Activated naive CD4-positive, alpha-beta T cell (primary cell): ENCODE data around the gene FAM124B.

ENCODE experiments used
- DNase-seq, 4 experiments: peaks; one replicate each; lab custom pipeline; 2025; lab: John Stamatoyannopoulos, UW

Gene FAM124B, protein sequence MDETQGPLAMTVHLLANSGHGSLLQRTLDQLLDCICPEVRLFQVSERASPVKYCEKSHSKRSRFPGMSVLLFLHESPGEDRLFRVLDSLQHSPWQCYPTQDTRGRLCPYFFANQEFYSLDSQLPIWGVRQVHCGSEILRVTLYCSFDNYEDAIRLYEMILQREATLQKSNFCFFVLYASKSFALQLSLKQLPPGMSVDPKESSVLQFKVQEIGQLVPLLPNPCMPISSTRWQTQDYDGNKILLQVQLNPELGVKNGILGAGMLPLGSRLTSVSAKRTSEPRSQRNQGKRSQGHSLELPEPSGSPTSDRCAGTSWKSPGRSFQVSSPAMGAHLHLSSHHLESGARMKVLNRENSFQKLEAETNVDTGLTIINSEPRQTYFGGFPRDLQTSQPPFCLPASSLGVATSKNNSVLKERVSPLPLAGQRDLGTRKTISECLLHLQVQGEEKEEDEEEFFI

GRCh38 chr2:224401641-224402342 lies at the start of gene FAM124B:
Gene FAM124B (minus strand): TSS chr2:224402107. CDS start chr2:224401768, 339 bp downstream.
- no peak for DNase-seq

DNA sequence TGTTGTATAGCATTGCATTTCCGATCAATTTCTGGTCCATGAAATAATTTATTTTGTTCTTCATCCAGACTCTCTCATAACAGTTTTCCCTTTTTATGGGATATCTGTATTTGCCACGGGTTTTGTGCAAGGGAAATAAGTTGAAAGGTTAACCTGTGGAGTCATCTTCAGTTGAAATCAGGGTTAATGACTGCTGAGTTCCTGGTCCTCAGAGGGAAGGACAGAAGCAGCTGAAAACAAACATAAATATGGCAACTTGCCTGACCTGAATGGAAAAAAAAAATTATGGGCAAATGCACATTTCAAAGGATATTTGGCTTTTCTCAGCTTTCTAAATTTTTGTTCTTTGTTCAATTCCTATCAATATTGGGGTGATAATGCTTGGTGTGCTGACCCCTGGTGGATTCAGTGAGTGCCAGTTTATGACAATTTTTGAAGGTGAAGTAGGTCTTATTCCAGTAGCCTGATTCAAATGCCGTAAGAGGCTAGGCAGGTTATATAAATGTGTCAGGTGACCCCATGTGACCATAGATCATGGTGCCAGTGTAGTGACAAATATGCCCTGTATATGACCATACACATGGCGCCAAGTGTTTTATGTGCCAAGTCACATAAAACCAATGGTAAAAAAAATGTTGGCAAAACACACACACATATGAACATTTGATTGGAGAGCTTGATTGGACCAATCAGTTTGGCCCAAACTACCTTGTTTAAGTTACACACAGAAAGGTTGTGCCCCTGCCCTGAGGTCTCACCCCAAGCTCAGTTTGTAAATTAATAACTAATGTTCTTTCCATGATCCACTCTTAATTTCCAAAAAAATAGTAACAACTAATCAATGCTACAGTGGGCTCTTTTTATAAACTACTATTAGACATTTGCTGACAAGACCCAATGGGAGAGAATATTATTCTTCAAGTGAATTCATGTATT lies 47.6 kb upstream of the FAM124B start:
- DNase-seq: no peak

DNA sequence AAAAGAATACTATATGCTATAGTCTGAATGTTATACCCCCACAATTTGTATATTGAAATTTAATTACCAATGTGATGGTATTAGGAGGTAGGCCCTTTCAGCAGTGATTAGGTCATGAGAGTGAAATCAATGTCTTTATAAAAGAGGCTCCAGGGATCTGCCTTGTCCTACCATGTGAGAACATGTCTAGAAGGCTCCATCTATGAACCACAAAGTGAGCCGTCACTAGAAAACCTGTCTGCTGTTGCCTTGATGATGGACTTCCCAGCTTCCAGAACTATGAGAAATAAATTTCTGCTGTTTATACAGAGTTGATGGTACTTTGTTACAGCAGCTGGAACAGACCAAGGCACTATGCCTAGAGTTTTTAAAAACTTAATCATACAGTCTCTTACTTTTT lies 46.3 kb upstream of the FAM124B start:
- no peak for DNase-seq

GRCh38 chr2:224444783-224445182 lies 42.9 kb upstream of the FAM124B start:
- DNase-seq: no peak

DNA sequence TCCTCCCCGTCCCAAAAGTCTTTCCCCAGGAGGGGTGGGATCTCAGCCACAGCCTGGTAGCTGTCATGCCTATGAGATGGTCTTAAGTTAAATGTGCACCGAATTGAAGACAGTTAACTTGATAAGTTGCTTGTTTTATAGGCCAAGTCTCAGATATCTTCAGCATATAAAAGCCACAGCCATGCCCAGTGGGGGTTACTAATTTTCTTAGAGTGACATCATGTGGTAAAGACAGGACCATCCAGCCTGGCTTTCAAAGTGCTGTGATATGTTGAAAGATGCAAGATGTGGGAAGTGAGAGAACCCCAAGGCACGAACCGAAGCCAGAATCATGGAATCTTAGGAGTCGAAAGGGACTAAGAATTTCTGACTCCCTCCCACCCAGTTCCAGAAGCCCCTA lies 42.1 kb upstream of the FAM124B start:
- DNase-seq: no peak

DNA sequence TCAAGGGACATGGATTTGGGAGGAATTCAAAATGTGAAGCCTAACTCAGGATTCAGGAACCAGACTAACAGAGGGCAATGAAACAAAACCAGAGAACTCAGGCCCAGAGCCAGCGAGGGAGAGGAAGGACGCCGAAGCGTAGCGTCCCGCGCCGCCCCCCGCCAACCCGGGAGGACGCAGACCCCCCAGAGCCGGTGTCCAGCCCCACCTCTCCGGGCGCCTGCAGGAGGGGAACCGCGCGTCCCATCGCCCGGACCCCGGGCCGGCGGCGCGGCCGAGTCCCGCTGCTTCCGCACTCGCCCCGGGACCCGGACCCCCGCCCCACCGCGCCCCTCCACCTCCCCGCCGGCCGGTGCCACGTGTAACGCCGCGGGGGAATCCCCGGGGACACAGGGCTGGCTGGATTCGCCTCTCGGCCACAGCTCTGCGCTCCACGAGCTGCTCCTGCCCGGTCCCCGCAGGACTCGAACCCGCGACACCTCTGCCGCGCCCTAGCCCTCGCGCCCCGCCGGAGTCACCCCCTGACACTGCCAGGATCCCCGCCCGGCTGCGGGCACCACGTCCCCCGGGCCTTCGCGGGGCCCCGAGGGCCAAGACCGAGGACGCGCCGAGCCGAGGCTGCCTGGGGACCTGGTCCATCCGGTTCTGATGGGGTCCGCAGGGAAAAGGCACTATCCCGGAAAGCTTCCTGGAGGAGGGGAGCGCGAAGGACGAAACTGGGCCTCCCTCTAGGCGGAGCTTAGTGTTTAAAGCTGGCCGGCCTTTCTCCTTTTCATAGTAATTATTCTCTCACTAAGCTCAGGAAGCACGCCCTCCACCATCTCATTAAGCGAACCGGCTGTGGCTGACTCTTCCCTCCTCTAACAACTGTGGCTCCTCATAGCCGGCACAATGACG lies 40.4 kb upstream of the FAM124B start:
- no peak for DNase-seq

DNA sequence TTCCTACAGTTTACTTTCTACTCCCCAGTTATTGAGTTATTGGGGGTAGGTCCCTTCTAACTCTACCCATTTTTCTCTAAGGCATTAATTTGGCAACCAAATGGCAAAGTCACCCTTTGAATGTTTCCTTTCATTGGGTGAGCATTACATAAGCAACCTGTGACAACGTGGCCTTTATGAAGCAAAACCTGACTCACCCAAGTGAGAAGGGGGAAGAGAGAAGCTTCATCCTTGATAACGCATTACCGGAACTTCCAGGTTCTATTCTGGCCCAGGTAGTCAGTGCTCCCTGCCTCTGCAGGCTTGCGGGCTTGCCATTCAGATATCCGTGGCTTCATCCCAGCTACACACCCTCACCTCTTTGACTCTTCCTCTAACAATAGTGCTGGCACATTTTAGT lies 39.1 kb upstream of the FAM124B start:
- DNase-seq: no peak

- DNase-seq: no peak
Observed at GRCh38 chr2:224438726-224439125, 36.8 kb upstream of the FAM124B start.

- no peak for DNase-seq
Observed at GRCh38 chr2:224436634-224437033, 34.7 kb upstream of the FAM124B start.

DNA sequence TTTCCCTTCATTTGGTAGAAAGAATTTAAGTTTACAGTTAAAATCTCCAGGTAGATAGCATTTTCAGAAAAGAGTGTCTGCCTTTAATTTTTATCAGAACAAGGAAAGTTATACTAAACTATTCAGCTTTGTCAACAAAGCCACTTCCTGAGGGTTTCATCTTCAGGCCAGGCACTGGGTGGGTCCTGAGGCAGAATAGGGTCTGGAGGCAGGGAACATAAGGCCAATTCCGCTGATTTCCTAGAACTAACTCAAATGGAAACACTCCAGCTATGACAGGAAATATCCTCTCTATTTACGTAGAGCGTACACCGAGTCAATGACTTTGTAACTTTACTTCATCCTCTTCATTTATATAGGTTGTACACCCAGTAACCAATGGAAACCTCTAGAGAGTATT lies 32.7 kb upstream of the FAM124B start:
- DNase-seq: no peak

DNA sequence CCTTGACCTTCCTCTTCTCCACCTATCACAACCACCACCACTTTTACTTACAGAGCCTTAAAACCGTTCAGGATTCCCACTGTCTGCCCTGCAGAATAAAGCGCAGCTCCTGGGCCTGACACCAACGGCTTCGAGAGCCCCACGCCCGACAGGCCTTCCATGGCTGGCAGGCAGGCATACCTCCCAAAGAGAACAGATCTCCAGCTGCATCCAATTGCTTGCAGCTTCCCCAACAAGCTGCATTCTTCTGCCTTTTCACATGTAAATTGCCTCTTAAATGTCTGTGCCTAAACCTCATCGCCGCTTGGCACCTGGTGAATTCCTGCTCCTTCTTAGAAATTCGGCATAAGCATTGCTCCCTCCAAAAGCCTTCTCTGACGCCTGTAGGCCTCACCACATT lies 31.5 kb upstream of the FAM124B start:
- no peak for DNase-seq

- no peak for DNase-seq
Observed at GRCh38 chr2:224432003-224432579, 30.2 kb upstream of the FAM124B start.

DNA sequence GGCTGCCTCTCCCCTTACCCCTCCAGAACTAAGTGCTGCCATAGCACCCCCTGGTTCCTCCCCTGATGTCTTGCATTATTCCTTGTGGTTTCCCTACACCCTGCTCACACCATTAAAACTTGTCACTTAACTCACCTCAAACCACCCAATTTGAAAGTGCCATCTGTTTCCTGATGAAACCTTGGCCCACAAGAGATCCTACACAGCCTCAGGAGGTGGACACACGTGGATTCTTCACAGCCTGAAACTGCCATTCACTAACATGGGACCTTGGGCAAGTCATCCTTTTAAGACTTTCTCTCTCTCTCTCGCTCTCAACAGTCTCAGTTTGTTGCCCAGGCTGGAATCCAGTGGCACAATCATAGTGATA lies 27.5 kb upstream of the FAM124B start:
- DNase-seq: no peak

DNA sequence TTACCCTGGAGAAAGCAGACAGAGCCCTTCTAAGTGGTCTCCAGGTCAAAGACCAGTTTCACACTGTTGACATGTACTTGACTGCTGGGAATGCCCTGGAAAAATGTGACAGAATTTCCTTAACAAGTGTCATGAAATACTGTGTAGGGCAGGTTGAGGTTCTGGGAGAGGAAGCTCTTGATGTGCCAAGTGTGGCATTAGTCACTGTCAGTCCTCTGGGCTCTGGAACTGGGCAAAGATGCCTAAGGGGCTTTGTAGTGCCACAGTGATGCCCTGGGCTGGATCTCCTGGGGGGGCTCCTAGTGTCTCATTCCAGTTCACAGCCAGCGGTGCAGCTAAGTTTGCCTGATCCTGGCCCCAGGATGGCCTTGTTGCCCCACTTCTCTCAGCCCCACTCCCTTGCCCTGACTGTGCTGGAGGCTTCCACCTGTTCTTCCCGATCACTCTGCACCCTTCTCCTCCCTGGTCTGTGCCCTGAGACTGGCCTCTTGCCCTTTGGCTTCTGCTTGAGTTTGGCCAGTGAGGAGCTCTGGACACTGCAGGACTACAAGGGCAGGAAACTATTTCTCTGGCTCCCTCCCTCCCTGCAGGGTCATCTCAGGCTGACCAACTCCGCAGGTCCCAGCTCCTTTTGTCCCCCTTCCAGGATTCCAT lies 27.0 kb upstream of the FAM124B start:
- DNase-seq: no peak

GRCh38 chr2:224427471-224427870 lies 25.6 kb upstream of the FAM124B start:
- DNase-seq: no peak

- no peak for DNase-seq
Observed at GRCh38 chr2:224426656-224427055, 24.7 kb upstream of the FAM124B start.

GRCh38 chr2:224421065-224421464 lies 19.2 kb upstream of the FAM124B start:
- no peak for DNase-seq

DNA sequence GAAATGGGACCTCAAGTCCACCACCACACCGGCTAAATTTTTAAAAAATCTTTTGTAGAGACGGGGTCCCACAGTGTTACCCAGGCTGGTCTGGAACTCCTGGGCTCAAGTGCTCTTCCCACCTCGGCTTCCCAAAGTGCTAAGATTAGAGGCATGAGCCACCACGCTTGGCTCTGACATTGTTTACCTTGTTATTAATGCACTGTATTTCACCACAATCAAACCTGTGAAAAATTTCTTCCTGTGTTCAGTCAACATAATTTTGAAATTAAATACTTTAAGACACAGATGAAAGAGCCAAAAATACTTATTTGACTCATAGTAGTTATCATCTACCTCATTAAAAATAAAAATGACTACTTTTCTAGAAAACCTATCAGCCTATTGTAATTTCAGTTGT lies 16.0 kb upstream of the FAM124B start:
- DNase-seq: no peak

DNA sequence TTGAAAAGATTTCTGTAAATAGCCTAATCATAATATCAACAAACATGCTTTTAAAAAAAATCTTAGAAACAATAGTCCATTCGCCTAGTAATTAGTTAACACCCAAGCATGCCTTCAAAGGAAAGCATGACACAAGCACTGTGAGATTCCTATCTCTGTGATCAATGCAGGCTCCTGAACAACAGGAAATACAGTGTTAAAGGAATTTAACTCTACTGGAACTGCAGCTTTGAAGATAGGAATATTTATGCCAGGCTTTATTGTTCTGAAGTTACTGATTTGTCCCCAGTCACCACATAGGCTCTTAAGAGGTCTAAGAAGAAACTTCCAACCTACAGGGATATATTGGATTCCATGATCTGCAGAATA lies 15.4 kb upstream of the FAM124B start:
- DNase-seq: no peak

DNA sequence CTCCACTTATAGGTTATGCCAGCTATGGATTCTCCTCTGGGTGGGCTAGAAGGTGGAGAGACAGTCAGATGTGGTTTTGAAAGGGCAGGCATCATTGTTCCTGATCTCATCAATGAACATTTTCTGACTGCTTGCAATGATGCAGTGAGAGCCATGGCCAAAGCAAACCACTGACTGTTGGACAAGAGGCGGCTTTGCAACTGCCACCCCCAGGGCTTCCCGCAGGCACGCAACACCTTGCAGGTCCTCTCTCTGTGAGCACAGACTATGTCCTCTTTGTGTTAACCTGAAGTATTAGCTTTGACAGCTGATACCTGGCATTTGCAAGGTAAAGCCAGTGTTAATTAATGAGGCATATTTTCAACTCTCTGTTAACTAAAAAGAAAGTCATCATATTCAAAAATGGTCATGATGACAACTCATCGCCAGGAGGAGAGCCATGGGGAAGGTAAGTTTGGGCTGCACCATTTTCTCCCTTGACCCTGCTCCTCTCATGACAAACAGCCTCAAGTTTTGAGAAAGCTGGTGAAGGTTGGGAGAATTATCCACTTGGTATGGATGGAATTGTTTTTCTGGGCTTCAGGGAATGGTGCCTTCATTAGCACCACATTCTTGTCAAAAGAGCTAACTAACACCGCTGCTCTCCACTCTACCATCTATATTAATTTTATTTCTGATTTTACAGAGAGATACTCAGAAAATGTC lies 14.9 kb upstream of the FAM124B start:
- DNase-seq: no peak
